GM20000 (cell line): ENCODE data around the gene TMEM236.

Experiments used
- DNase-seq: peaks from one replicate; pipeline ENCODE4 v3.0.0; 2012; ENCODE audit warnings: low spot score
- TF ChIP-seq, protein P1 (sequence below): IDR thresholded peaks from 2 replicates; pipeline ENCODE4 v1.5.1; 2012; ENCODE audit warnings: mild to moderate bottlenecking, control low read depth; ENCODE audit errors: extremely low read depth, missing control alignments

TMEM236 gene

DNA sequence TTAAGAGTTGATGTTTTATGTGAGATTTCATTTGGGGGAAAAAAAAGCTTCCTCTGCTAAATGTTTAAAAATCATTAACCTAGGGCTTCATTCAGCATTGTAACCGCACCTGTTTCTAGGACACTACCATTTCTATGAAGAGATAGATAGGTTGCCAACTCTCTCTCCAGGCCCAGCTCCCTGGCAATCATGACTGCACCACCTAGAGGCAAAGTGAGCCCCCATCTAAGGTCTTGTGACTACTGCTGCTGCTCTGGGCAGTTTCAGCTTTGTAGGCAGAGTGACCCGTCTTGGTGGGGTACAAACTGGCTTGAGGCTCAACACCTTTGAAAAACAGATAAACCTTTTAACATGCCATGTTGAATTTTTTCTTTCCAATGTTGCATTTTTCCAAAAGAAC, 29.9 kb downstream of the TMEM236 start:
- no peak for DNase-seq
- TF ChIP-seq, protein P1, sequence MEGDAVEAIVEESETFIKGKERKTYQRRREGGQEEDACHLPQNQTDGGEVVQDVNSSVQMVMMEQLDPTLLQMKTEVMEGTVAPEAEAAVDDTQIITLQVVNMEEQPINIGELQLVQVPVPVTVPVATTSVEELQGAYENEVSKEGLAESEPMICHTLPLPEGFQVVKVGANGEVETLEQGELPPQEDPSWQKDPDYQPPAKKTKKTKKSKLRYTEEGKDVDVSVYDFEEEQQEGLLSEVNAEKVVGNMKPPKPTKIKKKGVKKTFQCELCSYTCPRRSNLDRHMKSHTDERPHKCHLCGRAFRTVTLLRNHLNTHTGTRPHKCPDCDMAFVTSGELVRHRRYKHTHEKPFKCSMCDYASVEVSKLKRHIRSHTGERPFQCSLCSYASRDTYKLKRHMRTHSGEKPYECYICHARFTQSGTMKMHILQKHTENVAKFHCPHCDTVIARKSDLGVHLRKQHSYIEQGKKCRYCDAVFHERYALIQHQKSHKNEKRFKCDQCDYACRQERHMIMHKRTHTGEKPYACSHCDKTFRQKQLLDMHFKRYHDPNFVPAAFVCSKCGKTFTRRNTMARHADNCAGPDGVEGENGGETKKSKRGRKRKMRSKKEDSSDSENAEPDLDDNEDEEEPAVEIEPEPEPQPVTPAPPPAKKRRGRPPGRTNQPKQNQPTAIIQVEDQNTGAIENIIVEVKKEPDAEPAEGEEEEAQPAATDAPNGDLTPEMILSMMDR: no peak

DNA sequence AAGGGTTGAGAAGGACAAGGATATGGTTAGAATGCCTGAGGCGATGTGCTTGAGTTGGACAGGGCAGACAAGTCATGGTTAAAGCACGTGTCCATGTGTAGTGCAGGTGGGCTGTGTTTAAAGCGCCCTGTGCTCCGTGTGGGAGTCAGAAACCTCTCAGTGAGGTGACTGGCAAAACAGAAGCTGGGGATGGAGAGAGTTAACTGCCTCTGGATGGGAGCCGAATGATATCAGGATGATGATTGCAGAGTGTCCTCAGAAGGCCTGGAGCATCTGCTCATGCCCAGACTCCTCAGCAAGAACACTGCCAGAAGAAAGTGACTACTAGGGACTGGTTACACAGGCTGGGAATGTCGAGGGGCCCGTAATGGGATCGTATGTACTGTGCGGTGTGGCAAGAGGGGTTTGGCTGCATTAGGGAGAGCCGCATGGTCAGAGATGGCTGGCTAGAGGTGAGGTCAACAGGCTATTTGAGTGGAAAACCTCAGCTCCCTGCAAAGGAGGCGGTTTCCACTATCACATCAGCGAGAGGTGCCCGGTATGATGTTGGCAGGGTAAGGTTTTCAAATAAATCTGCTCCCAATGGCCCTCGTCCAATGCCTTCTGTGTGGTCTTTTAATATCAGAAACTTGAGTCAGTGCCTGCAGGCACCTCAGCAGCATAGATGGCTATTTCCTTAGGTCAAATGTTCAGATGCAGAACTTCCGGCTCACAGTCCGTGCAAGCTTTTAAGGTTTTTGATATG, 31.1 kb downstream of the TMEM236 start:
- TF ChIP-seq, protein P1: no peak
- DNase-seq: no peak

DNA sequence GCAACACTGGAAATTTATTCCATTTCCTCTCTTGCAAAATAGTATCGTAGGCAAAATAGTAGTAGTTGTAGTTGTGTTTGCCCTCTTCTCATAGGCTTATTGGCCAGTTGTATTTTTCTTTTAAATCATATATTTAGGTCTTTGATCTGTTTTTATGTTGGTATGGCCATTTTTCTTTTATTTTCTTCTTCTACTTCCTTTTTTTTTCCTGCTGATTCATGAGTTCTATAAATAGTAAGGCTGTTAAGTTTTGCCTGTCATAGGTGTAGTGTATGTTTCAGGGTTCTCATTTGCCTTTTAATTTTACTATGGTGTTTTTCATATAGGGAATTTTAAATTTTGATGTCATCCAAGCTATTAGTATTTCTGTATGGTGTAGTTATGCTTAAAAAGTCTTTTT, 31.8 kb downstream of the TMEM236 start:
- DNase-seq: no peak
- TF ChIP-seq, protein P1: no peak

DNA sequence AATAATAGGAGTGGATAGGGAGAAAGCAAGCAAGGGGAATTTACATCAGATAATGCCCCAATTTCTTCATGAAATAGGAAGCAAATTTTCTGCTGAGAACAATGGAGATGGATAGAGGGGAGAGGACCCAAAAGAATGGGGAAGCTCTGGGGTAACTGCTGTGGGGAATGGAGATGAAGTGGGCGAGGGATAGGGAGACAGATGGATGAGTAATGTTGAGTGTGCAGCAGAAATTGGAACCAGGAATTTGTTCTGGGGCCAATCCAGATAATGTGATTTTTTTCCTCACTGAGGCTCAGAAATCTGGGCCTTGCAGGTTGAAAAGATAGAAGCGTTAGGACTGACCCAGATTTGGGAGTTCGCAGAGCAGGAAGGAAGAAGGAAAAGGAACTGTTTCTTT, 32.7 kb downstream of the TMEM236 start:
- no peak for DNase-seq
- TF ChIP-seq, protein P1: no peak

DNA sequence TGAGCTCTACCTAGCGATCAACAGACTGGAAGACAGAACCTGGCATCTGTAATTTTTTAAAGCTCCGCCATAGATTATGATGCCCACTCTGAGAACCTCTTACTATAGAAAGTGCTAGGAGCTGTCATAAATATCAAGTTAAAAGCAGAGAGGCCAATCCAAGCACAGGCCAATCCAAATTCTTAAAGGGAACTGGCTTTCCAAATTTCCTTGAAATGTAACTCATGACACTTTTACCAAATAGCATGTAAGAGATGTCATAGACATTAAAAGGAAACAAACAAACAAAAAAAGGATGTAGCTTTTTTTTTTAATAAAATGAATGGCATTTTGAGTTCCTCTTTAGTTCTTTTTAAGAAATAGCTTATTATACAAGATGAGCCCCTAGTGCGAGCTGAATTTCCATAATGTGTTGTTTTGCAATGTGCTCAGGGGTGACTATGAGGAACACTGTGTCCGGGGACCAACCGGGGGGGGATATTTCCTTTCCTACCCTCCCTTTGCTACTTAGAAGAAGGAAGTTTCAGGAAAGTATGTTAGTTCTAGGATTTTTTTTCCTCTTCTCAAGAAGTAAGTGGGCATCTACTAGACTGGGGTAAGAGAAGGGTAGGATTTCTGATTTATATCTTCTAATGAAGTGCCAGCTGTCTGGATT, 33.4 kb downstream of the TMEM236 start:
- DNase-seq: no peak
- TF ChIP-seq, protein P1: no peak

DNA sequence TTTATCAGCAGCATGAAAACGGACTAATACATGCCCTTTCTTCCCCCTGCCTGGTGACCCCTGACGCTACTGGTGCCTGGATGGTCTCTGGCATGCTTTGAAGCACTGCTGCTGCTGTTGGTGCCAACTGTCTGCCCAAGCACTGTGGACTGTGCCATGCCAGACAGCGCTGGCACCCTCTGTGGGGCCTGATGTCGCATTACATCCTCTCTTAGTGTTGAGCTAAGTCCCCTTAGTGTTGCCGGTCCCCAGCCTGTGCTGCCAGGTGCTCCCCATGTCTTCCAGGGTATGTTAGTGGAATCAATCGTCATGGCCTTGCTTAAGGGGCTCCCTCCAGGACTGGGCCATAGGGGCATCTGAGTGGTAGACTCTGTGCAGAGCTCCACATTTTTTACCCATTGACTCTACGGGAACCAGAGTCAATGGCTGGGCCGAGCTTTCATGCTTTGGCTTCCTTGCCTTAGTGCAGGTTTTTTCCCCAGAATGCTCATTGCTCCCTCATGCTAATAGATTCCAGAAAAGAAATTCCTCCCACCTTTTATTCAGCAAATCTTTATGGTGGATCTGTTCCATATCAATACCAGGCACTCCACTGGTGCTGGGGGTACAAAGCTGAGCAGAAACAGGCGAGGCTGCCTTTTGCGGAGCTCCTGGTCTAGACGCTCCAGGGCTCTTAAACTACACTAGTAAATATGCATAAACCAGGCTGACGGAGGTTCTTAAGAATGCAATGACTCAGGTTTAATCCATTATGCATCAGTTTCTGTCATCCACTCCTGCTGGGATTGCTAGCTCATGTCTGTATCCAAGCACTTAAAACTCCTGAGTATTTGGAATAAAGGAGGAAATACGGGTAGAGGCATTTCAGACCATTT, 35.3 kb downstream of the TMEM236 start:
- DNase-seq: no peak
- TF ChIP-seq, protein P1: no peak

DNA sequence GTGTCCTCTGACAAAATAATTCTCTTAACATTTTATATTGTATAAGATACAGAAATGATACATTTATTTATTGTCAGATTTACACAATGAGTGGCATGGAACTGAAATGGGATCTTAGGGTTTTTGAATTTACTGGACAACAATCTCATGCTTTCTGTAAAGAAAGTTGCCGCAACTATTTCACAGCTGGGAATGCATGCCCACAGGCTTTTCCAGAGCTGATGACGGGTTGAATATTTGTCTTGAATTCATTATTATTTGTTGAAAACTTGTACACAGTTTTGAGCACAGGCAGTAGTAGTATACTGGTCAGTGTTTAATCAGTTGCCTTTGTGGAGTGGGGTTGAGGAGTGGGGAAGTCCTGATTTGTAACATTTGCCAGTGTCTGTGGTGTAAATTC, 36.6 kb downstream of the TMEM236 start:
- TF ChIP-seq, protein P1: no peak

More for the DNA sequence above, 36.6 kb downstream of the TMEM236 start:
- no peak for DNase-seq
